ENCODE measurements around the gene ZSWIM7. TPM values are rescaled to one million over a fixed set of nuclear protein-coding genes. Genes with fewer than 3 reads are reported as not detected.

ZSWIM7 gene
- total and polyA plus RNA-seq, 2 experiments from 2014 or later = 16.3 to 50.4 TPM

DNA sequence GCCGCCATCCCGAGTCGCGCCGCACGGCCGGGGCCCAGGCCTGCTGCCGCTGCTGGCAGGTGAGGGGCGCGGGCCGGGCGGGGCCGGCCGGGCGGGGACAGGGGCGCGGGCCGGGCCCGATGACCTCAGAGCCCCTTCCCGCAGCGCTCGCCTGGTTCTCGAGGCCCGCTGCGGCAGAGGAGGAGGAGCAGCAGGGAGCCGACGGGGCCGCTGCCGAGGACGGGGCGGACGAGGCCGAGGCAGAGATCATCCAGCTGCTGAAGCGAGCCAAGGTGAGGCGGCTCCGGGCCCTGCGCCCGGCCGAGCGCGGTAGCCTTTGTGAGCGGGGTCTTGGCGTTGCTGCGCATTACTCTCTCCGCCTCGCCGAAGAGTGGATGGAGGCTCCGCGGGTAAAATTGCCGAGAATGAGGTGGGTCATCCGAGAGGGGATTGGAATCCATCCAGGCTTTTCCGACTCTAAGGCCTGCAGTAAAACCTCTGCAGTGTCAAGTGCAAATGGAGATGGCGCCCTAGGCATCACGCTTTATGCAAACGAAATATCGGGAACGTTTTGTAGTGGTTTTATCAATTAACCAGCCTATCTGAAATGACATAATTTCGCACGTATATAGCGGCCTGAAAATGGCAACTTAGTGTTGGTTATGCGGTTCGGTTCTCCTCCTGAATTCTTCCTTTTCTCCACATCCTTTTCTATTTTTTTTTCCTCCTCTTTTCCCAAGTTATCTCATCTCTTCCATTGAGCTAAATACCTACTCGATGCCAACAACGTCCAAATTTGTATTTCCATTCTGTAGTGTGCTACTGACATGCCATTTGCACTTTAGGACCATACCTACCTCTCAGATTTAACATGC, 697 bp upstream of the ZSWIM7 start:
- H3K36me3 ChIP-seq (ENCODE audit: insufficient read depth) = peaks cover 39% of the 10 kb centered on the region
- Mint-ChIP-seq H3K4me1 (peaks cover 12% of the 10 kb centered on the region), H3K9me3 (peaks cover 6% of the 10 kb centered on the region), H3K36me3 (ENCODE audit: low read depth) (peaks cover 52% of the 10 kb centered on the region), H3K27me3 (ENCODE audit: insufficient read depth, low read depth, poor library complexity) (peaks cover 4% of the 10 kb centered on the region), H3K27ac (peak overlapping the region; percentile 79), H3K4me3 (peak overlapping the region; percentile 93)
- DNase-seq (ENCODE audit: low spot score) (peak; percentile 73), ATAC-seq (peak; percentile 66)
- H3K4me2 ChIP-seq = peak overlapping the region; percentile 98
- peak overlapping the region; percentile 91 for H3K4me3 ChIP-seq
- H3F3A ChIP-seq (replicated peaks; ENCODE audit: low read depth) = no peaks in the 10 kb centered on the region; the same call in 1 of the 2 replicates
- peaks cover 39% of the 10 kb centered on the region for H3K79me2 ChIP-seq (replicated peaks; ENCODE audit: insufficient read depth)
- peak overlapping the region; percentile 80; the same call in 1 of the 2 replicates for H2AFZ ChIP-seq
- H3K4me1 ChIP-seq (ENCODE audit: insufficient read depth) = peaks cover 12% of the 10 kb centered on the region
- no peak for TF ChIP-seq CREB1 (CRISPR knock-in tag; IDR thresholded peaks at IDR 0.05; ENCODE audit: low read depth)
- TF ChIP-seq NANOG (IDR thresholded peaks at IDR 0.05; ENCODE audit: borderline replicate concordance) = no peak
- TF ChIP-seq STAT1 (IDR thresholded peaks at IDR 0.05; ENCODE audit: unreplicated experiment) = no peak
- no peak for TF ChIP-seq JUNB (IDR thresholded peaks at IDR 0.05; ENCODE audit: unreplicated experiment)
- TF ChIP-seq, protein P1, sequence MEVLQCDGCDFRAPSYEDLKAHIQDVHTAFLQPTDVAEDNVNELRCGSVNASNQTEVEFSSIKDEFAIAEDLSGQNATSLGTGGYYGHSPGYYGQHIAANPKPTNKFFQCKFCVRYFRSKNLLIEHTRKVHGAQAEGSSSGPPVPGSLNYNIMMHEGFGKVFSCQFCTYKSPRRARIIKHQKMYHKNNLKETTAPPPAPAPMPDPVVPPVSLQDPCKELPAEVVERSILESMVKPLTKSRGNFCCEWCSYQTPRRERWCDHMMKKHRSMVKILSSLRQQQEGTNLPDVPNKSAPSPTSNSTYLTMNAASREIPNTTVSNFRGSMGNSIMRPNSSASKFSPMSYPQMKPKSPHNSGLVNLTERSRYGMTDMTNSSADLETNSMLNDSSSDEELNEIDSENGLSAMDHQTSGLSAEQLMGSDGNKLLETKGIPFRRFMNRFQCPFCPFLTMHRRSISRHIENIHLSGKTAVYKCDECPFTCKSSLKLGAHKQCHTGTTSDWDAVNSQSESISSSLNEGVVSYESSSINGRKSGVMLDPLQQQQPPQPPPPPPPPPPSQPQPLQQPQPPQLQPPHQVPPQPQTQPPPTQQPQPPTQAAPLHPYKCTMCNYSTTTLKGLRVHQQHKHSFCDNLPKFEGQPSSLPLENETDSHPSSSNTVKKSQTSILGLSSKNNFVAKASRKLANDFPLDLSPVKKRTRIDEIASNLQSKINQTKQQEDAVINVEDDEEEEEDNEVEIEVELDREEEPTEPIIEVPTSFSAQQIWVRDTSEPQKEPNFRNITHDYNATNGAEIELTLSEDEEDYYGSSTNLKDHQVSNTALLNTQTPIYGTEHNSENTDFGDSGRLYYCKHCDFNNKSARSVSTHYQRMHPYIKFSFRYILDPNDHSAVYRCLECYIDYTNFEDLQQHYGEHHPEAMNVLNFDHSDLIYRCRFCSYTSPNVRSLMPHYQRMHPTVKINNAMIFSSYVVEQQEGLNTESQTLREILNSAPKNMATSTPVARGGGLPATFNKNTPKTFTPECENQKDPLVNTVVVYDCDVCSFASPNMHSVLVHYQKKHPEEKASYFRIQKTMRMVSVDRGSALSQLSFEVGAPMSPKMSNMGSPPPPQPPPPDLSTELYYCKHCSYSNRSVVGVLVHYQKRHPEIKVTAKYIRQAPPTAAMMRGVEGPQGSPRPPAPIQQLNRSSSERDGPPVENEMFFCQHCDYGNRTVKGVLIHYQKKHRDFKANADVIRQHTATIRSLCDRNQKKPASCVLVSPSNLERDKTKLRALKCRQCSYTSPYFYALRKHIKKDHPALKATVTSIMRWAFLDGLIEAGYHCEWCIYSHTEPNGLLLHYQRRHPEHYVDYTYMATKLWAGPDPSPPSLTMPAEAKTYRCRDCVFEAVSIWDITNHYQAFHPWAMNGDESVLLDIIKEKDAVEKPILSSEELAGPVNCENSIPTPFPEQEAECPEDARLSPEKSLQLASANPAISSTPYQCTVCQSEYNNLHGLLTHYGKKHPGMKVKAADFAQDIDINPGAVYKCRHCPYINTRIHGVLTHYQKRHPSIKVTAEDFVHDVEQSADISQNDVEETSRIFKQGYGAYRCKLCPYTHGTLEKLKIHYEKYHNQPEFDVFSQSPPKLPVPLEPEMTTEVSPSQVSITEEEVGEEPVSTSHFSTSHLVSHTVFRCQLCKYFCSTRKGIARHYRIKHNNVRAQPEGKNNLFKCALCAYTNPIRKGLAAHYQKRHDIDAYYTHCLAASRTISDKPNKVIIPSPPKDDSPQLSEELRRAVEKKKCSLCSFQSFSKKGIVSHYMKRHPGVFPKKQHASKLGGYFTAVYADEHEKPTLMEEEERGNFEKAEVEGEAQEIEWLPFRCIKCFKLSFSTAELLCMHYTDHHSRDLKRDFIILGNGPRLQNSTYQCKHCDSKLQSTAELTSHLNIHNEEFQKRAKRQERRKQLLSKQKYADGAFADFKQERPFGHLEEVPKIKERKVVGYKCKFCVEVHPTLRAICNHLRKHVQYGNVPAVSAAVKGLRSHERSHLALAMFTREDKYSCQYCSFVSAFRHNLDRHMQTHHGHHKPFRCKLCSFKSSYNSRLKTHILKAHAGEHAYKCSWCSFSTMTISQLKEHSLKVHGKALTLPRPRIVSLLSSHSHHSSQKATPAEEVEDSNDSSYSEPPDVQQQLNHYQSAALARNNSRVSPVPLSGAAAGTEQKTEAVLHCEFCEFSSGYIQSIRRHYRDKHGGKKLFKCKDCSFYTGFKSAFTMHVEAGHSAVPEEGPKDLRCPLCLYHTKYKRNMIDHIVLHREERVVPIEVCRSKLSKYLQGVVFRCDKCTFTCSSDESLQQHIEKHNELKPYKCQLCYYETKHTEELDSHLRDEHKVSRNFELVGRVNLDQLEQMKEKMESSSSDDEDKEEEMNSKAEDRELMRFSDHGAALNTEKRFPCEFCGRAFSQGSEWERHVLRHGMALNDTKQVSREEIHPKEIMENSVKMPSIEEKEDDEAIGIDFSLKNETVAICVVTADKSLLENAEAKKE (CRISPR knock-in tag; IDR thresholded peaks at IDR 0.05) = no peak
- TF ChIP-seq ZNF331 (CRISPR knock-in tag; IDR thresholded peaks at IDR 0.05; ENCODE audit: low read depth) = no peak
- no peak for TF ChIP-seq EZH2phosphoT487 (IDR thresholded peaks at IDR 0.05; ENCODE audit: unreplicated experiment)
- no peak for TF ChIP-seq POLR2AphosphoS5 (IDR thresholded peaks at IDR 0.05; ENCODE audit: low read depth)
- TF ChIP-seq, protein P2, sequence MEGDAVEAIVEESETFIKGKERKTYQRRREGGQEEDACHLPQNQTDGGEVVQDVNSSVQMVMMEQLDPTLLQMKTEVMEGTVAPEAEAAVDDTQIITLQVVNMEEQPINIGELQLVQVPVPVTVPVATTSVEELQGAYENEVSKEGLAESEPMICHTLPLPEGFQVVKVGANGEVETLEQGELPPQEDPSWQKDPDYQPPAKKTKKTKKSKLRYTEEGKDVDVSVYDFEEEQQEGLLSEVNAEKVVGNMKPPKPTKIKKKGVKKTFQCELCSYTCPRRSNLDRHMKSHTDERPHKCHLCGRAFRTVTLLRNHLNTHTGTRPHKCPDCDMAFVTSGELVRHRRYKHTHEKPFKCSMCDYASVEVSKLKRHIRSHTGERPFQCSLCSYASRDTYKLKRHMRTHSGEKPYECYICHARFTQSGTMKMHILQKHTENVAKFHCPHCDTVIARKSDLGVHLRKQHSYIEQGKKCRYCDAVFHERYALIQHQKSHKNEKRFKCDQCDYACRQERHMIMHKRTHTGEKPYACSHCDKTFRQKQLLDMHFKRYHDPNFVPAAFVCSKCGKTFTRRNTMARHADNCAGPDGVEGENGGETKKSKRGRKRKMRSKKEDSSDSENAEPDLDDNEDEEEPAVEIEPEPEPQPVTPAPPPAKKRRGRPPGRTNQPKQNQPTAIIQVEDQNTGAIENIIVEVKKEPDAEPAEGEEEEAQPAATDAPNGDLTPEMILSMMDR (conservative IDR thresholded peaks at IDR 0.05; ENCODE audit: low read depth in 2 of 2) = no peak
- TF ChIP-seq, protein P3, sequence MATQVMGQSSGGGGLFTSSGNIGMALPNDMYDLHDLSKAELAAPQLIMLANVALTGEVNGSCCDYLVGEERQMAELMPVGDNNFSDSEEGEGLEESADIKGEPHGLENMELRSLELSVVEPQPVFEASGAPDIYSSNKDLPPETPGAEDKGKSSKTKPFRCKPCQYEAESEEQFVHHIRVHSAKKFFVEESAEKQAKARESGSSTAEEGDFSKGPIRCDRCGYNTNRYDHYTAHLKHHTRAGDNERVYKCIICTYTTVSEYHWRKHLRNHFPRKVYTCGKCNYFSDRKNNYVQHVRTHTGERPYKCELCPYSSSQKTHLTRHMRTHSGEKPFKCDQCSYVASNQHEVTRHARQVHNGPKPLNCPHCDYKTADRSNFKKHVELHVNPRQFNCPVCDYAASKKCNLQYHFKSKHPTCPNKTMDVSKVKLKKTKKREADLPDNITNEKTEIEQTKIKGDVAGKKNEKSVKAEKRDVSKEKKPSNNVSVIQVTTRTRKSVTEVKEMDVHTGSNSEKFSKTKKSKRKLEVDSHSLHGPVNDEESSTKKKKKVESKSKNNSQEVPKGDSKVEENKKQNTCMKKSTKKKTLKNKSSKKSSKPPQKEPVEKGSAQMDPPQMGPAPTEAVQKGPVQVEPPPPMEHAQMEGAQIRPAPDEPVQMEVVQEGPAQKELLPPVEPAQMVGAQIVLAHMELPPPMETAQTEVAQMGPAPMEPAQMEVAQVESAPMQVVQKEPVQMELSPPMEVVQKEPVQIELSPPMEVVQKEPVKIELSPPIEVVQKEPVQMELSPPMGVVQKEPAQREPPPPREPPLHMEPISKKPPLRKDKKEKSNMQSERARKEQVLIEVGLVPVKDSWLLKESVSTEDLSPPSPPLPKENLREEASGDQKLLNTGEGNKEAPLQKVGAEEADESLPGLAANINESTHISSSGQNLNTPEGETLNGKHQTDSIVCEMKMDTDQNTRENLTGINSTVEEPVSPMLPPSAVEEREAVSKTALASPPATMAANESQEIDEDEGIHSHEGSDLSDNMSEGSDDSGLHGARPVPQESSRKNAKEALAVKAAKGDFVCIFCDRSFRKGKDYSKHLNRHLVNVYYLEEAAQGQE (IDR thresholded peaks at IDR 0.05; ENCODE audit: unreplicated experiment) = no peak
- TF ChIP-seq, protein P4, sequence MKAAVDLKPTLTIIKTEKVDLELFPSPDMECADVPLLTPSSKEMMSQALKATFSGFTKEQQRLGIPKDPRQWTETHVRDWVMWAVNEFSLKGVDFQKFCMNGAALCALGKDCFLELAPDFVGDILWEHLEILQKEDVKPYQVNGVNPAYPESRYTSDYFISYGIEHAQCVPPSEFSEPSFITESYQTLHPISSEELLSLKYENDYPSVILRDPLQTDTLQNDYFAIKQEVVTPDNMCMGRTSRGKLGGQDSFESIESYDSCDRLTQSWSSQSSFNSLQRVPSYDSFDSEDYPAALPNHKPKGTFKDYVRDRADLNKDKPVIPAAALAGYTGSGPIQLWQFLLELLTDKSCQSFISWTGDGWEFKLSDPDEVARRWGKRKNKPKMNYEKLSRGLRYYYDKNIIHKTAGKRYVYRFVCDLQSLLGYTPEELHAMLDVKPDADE (IDR thresholded peaks at IDR 0.05) = no peak
- no peak for TF ChIP-seq ZNF114 (CRISPR knock-in tag; IDR thresholded peaks at IDR 0.05)
- TF ChIP-seq EZH2 (IDR thresholded peaks at IDR 0.05; ENCODE audit: low read depth, unreplicated experiment) = no peak
- H4K20me1 ChIP-seq (replicated peaks; ENCODE audit: insufficient read depth) = peaks cover 22% of the 10 kb centered on the region
- H3K9me2 ChIP-seq (ENCODE audit: insufficient read depth) = no peaks in the 10 kb centered on the region
- peak overlapping the region; percentile 88 for H3K27ac ChIP-seq (ENCODE audit: low read depth)
- H3K27me3 ChIP-seq (ENCODE audit: insufficient read depth) = no peaks in the 10 kb centered on the region
